Neuronal stem cell (in vitro differentiated cells): ENCODE measurements around the gene ABCG8.

Source experiments
- DNase-seq: peaks from one replicate; pipeline ENCODE4 v3.0.0-alpha.2; 2013; ENCODE audit warnings: low spot score
- H2AFZ ChIP-seq: one replicate; pipeline ENCODE4 v1.6.1; 2013; ENCODE audit warnings: mild to moderate bottlenecking, low read length, inconsistent platforms
- H2AK5ac ChIP-seq: 2 replicates; pipeline ENCODE4 v1.6.1; 2013; ENCODE audit warnings: low read depth, mild to moderate bottlenecking, inconsistent platforms, low read length, moderate library complexity, mixed read lengths
- H2BK120ac ChIP-seq: 2 replicates; pipeline ENCODE4 v1.6.1; 2013; ENCODE audit warnings: low read depth, mild to moderate bottlenecking, inconsistent platforms, low read length, moderate library complexity, mixed read lengths
- H2BK12ac ChIP-seq: one replicate; pipeline ENCODE4 v1.6.1; 2013; ENCODE audit warnings: low read length, inconsistent platforms
- H2BK15ac ChIP-seq: 2 replicates; pipeline ENCODE4 v1.6.1; 2013; ENCODE audit warnings: mild to moderate bottlenecking, low read length, inconsistent platforms, mixed read lengths
- H2BK5ac ChIP-seq: one replicate; pipeline ENCODE4 v1.6.1; 2013; ENCODE audit warnings: inconsistent platforms, mild to moderate bottlenecking, low read length, moderate library complexity
- H3K14ac ChIP-seq: one replicate; pipeline ENCODE4 v1.6.1; 2013; ENCODE audit warnings: low read length, inconsistent platforms
- H3K18ac ChIP-seq: 2 replicates; pipeline ENCODE4 v1.6.1; 2013; ENCODE audit warnings: low read length, inconsistent platforms
- H3K23ac ChIP-seq: 2 replicates; pipeline ENCODE4 v1.6.1; 2013; ENCODE audit warnings: low read depth, mild to moderate bottlenecking, mixed read lengths, low read length, inconsistent platforms; ENCODE audit not compliant: poor library complexity
- H3K27ac ChIP-seq: replicated peaks from 3 replicates; pipeline ENCODE4 v1.5.1; 2013; ENCODE audit warnings: low read length, inconsistent platforms
- H3K27me3 ChIP-seq, 3 experiments: 2 replicates each; pipeline ENCODE4 v1.6.1; 2013; ENCODE audit warnings: low read length in 3 of 3, mild to moderate bottlenecking in 2 of 3, inconsistent platforms in 1 of 3, low read depth in 1 of 3, mixed read lengths in 1 of 3, moderate library complexity in 1 of 3; ENCODE audit not compliant: control insufficient read depth in 3 of 3, insufficient read depth in 3 of 3
- H3K36me3 ChIP-seq, 2 donors: replicated peaks in 1 of 2; 2 replicates each; pipeline ENCODE4 v1.6.1; 2013; ENCODE audit warnings: low read length in 2 of 2; ENCODE audit not compliant: control insufficient read depth in 2 of 2, insufficient read depth in 2 of 2
- H3K4ac ChIP-seq: 2 replicates; pipeline ENCODE4 v1.6.1; 2013; ENCODE audit warnings: inconsistent platforms, mild to moderate bottlenecking, low read length, moderate library complexity
- H3K4me1 ChIP-seq, 2 donors: 1 replicate in 1 of 2; 2 replicates in 1 of 2; pipeline ENCODE4 v1.6.1; 2013; ENCODE audit warnings: low read length in 2 of 2, low read depth in 1 of 2; ENCODE audit not compliant: control insufficient read depth in 2 of 2, insufficient read depth in 1 of 2
- H3K4me2 ChIP-seq: one replicate; pipeline ENCODE4 v1.6.1; 2013; ENCODE audit warnings: mild to moderate bottlenecking, low read length, inconsistent platforms; ENCODE audit not compliant: insufficient read depth, poor library complexity, severe bottlenecking
- H3K4me3 ChIP-seq, 2 donors: 2 replicates each; pipeline ENCODE4 v1.5.1; 2013; ENCODE audit warnings: low read length in 2 of 2, mild to moderate bottlenecking in 2 of 2, inconsistent platforms in 1 of 2, moderate library complexity in 1 of 2
- H3K79me1 ChIP-seq: one replicate; pipeline ENCODE4 v1.6.1; 2013; ENCODE audit warnings: low read depth, mild to moderate bottlenecking, inconsistent platforms, low read length, moderate library complexity
- H3K9ac ChIP-seq: one replicate; pipeline ENCODE4 v1.6.1; 2013; ENCODE audit warnings: mild to moderate bottlenecking, low read depth, low read length, inconsistent platforms; ENCODE audit not compliant: poor library complexity
- H3K9me3 ChIP-seq, 2 donors: replicated peaks in 1 of 2; 2 replicates each; pipeline versions ENCODE3 to v1.6.1; 2013; ENCODE audit warnings: low read length in 2 of 2, mild to moderate bottlenecking in 2 of 2, inconsistent platforms in 1 of 2, low read depth in 1 of 2, mixed read lengths in 1 of 2, moderate library complexity in 1 of 2; ENCODE audit not compliant: control insufficient read depth in 2 of 2, insufficient read depth in 1 of 2
- H4K8ac ChIP-seq: one replicate; pipeline ENCODE4 v1.6.1; 2013; ENCODE audit warnings: low read depth, mild to moderate bottlenecking, inconsistent platforms, low read length, moderate library complexity
- H4K91ac ChIP-seq: one replicate; pipeline ENCODE4 v1.6.1; 2013; ENCODE audit warnings: low read length, low read depth, mild to moderate bottlenecking, inconsistent platforms; ENCODE audit not compliant: poor library complexity
- WGBS, 2 donors: extraction: QIAGEN DNeasy Blood & Tissue Kit; methylation state at CpG; one replicate each; pipeline ENCODE4 v1.1.7; 2013; ENCODE audit warnings: missing lambda C conversion rate in 2 of 2, mixed read lengths in 1 of 2; ENCODE audit not compliant: insufficient read length in 2 of 2, insufficient replicate concordance in 1 of 2; ENCODE audit errors: extremely low coverage in 2 of 2; 5-methylcytosine and 5-hydroxymethylcytosine counted together

The ABCG8 gene

DNA sequence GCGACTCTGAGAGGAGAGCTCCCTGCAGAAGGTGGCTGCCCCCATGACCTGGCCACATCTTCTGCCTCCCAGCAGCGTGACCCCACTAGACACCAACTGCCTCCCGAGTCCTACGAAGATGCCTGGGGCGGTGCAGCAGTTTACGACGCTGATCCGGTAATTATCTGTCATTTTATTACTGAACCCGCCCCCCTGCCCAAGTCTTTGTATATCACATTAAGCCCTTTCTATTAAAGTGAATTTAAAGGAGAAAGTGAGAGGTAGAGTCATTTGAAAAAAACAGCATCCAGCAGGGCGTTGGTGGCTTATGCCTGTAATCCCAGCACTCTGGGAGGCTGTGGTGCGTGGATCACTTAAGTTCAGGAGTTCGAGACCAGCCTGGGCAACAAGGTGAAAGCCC, 33.4 kb downstream of the ABCG8 start:
- no CpG with 5 or more reads among the region's 12 CpGs for WGBS, 2 donors
- Histone ChIP-seq H2AK5ac (no peak overlapping the region), H3K36me3 (no peaks in the 10 kb centered on the region), H3K9me3 (peaks cover 0 to 2% of the 10 kb centered on the region in 2 donors), H3K4me3 (no peak overlapping the region), H3K4me1 (no peaks in the 10 kb centered on the region), H2BK15ac (no peak overlapping the region), H3K14ac (no peak overlapping the region), H2BK120ac (no peak overlapping the region), H3K79me1 (no peaks in the 10 kb centered on the region), H2BK5ac (no peak overlapping the region), H3K27me3 (no peaks in the 10 kb centered on the region), H4K8ac (no peak overlapping the region), H2BK12ac (no peak overlapping the region), H3K4ac (no peak overlapping the region), H3K27ac (no peak overlapping the region), H2AFZ (no peak overlapping the region), H3K18ac (no peak overlapping the region), H3K9ac (no peak overlapping the region), H3K23ac (no peak overlapping the region), H4K91ac (no peak overlapping the region), H3K4me2 (no peak overlapping the region)
- DNase-seq: no peak

DNA sequence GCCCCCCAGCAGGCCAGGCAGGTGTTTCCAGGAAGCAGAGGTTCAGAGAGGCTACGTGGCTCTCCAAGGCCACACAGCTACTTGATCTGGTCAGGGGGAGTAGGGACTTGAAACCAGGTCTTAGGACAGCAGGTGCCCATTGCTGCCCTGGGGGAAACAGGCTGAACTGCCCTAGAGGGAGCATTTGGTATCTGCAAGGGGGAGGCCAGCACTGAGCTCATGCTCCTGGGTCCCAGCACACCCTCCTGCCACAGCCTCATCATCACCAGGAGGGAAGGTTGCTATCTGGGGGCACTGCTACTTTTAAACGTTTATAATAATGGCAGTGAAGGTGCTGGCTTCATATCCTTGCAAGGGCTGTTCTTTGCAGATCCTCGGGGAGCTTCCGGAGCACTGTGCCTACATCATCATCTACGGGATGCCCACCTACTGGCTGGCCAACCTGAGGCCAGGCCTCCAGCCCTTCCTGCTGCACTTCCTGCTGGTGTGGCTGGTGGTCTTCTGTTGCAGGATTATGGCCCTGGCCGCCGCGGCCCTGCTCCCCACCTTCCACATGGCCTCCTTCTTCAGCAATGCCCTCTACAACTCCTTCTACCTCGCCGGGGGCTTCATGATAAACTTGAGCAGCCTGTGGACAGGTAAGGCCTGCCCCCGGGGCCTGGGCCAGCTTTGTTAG, 36.1 kb downstream of the ABCG8 start:
- no peak overlapping the region for H2BK120ac ChIP-seq
- no peak overlapping the region for H2AFZ ChIP-seq
- H2BK15ac ChIP-seq: no peak overlapping the region
- H2BK12ac ChIP-seq: no peak overlapping the region
- no peak overlapping the region for H3K27ac ChIP-seq
- no peak overlapping the region for H2BK5ac ChIP-seq
- H3K9ac ChIP-seq: no peak overlapping the region
- H3K36me3 ChIP-seq: no peaks in the 10 kb centered on the region
- H3K4ac ChIP-seq: no peak overlapping the region
- no peak overlapping the region for H4K91ac ChIP-seq
- no peak overlapping the region for H4K8ac ChIP-seq
- no peak for DNase-seq
- H3K14ac ChIP-seq: no peak overlapping the region
- H3K9me3 ChIP-seq: peaks cover 0 to 2% of the 10 kb centered on the region in 2 donors
- H3K4me1 ChIP-seq: no peaks in the 10 kb centered on the region
- no peaks in the 10 kb centered on the region for H3K27me3 ChIP-seq
- peak overlapping the region; percentile 15 for H2AK5ac ChIP-seq
- no peak overlapping the region for H3K23ac ChIP-seq
- H3K18ac ChIP-seq: peak overlapping the region; percentile 18
- H3K4me2 ChIP-seq: no peak overlapping the region
- no CpG with 5 or more reads among the region's 11 CpGs for WGBS, 2 donors
- H3K79me1 ChIP-seq: no peaks in the 10 kb centered on the region
- H3K4me3 ChIP-seq: no peak overlapping the region

DNA sequence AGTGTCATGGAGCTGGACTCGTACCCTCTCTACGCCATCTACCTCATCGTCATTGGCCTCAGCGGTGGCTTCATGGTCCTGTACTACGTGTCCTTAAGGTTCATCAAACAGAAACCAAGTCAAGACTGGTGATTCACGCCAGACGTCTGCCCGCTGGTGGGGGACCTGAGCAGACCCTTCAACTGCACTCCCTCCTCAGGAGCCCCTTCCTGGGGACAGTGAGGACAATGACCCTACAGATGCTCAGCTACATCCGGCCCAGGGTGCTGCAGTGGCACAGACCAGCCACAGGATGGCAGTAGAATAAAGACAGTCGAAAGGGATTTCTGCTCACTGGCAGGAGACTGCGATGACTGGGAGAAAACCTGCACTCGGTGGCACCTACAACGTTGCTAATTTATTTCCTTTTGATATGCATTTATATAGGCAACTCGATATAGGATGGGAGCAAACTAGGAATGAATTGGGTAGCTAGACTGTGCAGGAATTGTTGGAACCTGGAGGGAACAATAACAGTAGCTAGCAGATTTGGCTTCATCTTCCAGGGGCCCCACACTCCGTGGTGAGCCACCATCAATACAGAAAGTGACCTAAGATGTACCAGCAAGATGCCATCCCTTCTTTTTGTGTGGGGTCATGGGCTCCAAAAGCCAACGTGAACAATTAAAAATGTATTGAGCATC, 39.2 kb downstream of the ABCG8 start:
- no peaks in the 10 kb centered on the region for H3K79me1 ChIP-seq
- no peaks in the 10 kb centered on the region for H3K27me3 ChIP-seq
- H3K4me1 ChIP-seq: no peaks in the 10 kb centered on the region
- H3K27ac ChIP-seq: no peak overlapping the region
- no peak overlapping the region for H3K4me3 ChIP-seq
- H3K14ac ChIP-seq: no peak overlapping the region
- H3K23ac ChIP-seq: no peak overlapping the region
- no peak overlapping the region for H2BK120ac ChIP-seq
- H3K4me2 ChIP-seq: no peak overlapping the region
- H4K8ac ChIP-seq: no peak overlapping the region
- H3K4ac ChIP-seq: no peak overlapping the region
- H2BK15ac ChIP-seq: peak overlapping the region; percentile 22
- H4K91ac ChIP-seq: peak overlapping the region; percentile 47
- H2BK5ac ChIP-seq: no peak overlapping the region
- no peak overlapping the region for H2AK5ac ChIP-seq
- H3K9ac ChIP-seq: no peak overlapping the region
- H3K18ac ChIP-seq: no peak overlapping the region
- H3K36me3 ChIP-seq: no peaks in the 10 kb centered on the region
- no peaks in the 10 kb centered on the region for H3K9me3 ChIP-seq
- H2AFZ ChIP-seq: peak overlapping the region; percentile 66
- WGBS, 2 donors: no CpG with 5 or more reads among the region's 16 CpGs
- H2BK12ac ChIP-seq: no peak overlapping the region
- peak; percentile 36 for DNase-seq

DNA sequence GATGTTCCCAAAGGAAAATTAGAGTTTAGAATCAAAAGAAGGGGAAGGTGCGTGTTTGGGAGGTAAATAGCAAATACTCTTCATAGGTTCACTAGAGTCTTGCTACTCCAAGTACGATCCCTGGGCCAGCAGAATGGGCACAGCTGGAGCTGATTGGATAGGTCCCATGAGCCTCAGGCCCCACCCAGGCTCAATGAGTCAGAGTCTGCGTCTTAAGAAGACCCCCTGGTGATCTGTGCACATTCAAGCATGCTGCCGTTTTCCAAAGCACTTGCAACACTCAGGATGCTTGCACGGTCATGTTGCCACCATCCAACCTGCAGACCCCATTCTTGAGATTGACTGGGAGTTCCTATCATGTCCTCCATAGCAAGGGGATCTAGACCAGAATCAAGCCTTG, 40.5 kb downstream of the ABCG8 start:
- no peak overlapping the region for H2BK5ac ChIP-seq
- H3K36me3 ChIP-seq: no peaks in the 10 kb centered on the region
- H3K18ac ChIP-seq: no peak overlapping the region
- no CpG with 5 or more reads among the region's 5 CpGs for WGBS, 2 donors
- no peak overlapping the region for H2BK120ac ChIP-seq
- no peak for DNase-seq
- no peak overlapping the region for H4K91ac ChIP-seq
- no peak overlapping the region for H4K8ac ChIP-seq
- no peak overlapping the region for H2AFZ ChIP-seq
- no peak overlapping the region for H3K14ac ChIP-seq
- H3K79me1 ChIP-seq: no peaks in the 10 kb centered on the region
- no peaks in the 10 kb centered on the region for H3K9me3 ChIP-seq
- no peak overlapping the region for H3K23ac ChIP-seq
- H3K4me2 ChIP-seq: no peak overlapping the region
- H3K4me1 ChIP-seq: no peaks in the 10 kb centered on the region
- H2AK5ac ChIP-seq: no peak overlapping the region
- H3K4me3 ChIP-seq: no peak overlapping the region
- no peaks in the 10 kb centered on the region for H3K27me3 ChIP-seq
- no peak overlapping the region for H3K9ac ChIP-seq
- H2BK12ac ChIP-seq: no peak overlapping the region
- H2BK15ac ChIP-seq: no peak overlapping the region
- H3K27ac ChIP-seq: no peak overlapping the region
- H3K4ac ChIP-seq: no peak overlapping the region
